Hypothalamus (tissue), 51 donors: ENCODE measurements around the gene BUD13.
"Not testable (repeated sequence)": the region's sequence is repeated elsewhere in the genome, so short reads cannot be mapped to it uniquely, and the experiment has no call there.

Source experiments
- DNase-seq, 51 donors: peaks; one replicate each; lab custom pipeline; 2025; lab: John Stamatoyannopoulos, UW

BUD13 gene

DNA sequence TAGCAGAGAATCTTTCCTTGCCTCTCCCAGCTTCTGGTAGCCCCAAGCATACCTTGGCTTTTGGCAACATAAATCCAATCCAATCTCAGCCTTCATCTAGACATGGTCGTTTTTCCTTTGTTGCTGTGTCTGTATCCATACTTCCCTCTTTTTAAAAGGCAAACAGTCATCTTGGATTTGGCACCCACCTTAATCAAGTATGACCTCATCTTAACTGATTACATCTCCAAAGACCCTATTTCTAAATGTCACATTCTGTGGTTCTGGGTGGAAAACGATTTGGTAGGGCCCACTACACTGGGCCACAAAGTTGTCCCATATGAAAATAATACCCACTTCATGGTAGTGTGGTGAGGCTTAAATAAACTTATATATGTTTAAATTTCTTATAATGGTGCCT is 852 bp downstream of the BUD13 start:
- no peak for DNase-seq

DNA sequence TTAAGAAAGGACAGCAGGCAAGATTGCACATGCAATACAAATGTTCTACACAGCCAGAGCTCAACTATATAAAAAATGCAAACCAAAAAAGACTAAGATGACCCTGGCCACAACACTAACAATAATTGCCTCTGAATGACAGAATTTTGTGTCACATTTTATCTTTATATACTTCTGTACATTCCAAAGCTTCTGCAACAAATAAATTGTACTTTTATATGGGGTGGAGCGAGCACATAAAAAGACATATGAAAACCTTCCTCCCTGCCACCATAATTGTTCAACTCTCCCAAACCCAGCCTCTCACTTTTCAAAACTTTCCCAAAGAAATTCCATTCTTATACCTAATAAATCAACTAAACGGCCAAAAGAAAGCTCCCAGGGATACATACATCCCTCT is 10.7 kb downstream of the BUD13 start:
- no peak for DNase-seq

DNA sequence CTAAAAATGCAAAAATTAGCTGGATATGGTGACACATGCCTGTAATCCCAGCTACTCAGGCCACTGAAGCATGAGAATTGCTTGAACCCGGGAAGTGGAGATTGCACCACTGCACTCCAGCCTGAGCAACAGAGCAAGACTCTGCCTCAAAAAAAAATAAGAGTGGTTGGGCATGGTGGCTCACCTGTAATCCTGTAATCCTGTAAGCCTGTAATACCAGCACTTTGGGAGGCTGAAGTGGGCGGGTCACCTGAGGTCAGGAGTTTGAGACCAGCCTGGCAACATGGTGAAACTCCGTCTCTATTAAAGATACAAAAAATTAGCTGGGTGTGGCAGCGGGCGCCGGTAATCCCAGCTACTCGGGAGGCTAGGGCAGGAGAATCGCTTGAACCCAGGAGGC is 16.7 kb downstream of the BUD13 start:
- not testable (repeated sequence) for DNase-seq

DNA sequence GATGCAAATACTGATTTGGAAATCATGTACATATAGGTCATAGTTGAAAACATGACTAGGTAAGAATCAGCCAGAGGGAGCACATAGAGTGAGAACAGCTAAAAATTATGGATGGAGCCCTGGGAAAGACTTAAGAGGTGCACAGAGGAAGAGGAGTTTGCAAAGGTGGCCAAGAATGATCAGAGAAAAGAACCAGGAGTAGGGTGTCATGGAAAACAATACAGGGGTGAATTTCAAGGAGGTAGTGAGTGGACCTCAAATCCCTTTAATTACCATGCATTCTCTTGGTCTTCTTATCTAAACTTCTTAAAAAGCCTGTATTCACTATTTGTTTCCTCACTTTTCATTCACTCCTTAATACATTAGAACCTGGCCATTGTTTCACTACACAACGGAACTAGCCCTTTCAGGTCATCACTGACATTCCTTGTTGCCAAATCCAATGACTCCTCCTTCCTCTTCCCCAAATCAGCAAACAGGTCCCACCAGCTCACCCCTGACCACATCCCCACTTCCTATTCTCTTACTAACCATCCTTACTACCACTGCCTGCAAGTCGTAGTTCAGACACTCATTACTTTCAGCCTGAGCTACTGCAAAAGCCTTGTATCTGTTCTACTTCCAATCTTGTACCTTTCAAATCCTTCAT is 22.6 kb downstream of the BUD13 start:
- no peak for DNase-seq

DNA sequence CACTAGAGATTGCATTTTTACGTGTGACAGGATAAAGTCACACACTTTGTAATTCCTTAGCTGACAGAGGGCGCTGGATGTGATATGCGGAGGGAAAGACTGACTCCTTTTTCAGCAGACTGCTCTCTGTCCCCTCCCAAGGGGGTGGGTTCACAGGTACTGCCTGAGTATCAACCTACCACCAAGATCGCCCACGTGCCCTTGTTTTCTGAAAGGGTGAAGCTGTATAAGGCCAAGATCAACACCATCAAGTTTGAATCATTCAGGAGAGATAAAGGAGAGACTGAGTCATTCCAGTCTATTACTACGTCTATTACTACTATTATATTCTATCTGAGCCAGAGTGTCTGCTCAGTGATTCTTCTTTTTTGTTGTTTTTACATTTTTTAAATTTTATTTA is 30.7 kb downstream of the BUD13 start:
- DNase-seq = no peak

DNA sequence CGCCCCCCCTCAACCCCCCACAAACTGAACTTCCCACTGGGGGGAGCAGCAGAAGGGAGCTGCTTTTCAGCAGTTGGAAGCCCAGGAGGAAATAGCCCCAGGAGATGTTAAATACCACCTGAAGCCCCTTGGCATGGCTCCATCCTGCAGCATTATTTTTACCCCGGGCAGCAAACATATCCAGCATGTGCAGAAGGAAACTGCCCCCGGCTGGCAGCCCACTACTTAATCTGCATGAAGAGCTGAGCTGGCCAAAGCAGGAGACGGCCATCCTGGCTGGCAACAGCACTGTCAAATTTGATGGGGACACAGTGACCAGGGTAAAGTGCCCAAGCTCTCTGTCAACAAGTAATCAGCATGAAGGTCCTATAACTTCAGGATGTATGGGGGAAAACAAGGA is 32.0 kb downstream of the BUD13 start:
- DNase-seq = no peak

DNA sequence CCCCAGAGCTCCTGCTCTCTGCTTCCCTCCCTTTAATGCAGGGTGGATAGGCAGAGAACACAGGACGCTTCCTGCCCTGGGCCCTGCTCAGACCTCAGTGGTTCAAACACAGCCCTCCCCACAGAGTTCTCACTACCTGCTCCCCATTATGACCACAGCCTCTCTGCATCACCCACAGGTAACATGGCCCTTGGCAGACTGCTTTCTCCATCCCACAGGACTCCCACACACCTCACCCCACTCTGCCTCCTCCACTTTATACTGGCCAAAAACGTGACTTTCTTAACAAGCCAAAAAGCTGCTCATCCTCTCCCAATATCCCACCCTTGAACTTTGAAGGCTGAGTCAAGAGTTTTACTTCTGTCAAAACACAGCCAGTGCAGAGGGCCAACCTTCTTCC is 33.8 kb downstream of the BUD13 start:
- no peak for DNase-seq

DNA sequence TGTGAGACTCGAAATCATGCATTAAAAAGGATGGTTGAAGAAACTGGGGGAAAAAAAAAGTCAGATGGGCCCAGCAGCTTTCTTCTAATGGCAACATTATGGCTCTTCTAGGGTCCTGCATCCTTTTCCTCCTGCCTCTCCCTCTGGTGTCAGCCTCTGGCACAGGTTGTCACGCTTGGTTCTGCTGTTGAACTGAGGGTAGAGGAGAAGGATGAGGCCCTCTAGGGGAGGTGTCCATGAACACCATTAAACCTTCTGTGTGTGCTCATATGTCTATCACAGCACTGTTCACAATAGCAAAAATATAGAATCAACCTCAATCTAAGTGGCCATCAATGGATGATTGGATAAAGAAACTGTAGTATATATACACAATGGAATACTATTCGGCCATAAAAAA is 36.0 kb downstream of the BUD13 start:
- DNase-seq = no peak

DNA sequence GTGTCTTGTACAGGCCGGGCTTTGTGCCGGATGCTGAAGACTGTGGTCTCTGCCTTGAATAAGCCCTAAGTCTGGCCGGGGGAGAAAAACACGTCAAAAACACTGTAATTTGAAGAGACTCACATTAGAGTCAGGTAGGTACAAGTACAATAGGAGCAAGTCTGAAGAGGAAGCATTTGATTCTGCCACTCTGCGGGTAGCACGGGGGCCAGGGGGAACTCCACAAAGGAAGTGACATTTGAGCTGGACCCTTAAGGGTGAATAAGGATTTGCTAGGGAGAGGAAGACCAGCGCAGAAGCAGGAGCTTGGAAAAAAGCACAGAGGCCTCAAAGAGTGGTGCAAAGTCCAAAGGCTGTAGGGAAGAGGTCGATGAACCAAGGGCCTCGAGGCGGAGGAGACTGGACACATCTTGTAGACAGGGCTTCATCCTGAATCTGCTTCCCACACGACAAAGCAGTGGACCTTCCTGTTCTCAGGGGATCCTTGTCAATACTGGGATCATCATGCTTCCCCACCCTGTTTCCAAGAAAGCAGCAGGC is 38.7 kb downstream of the BUD13 start:
- no peak for DNase-seq

DNA sequence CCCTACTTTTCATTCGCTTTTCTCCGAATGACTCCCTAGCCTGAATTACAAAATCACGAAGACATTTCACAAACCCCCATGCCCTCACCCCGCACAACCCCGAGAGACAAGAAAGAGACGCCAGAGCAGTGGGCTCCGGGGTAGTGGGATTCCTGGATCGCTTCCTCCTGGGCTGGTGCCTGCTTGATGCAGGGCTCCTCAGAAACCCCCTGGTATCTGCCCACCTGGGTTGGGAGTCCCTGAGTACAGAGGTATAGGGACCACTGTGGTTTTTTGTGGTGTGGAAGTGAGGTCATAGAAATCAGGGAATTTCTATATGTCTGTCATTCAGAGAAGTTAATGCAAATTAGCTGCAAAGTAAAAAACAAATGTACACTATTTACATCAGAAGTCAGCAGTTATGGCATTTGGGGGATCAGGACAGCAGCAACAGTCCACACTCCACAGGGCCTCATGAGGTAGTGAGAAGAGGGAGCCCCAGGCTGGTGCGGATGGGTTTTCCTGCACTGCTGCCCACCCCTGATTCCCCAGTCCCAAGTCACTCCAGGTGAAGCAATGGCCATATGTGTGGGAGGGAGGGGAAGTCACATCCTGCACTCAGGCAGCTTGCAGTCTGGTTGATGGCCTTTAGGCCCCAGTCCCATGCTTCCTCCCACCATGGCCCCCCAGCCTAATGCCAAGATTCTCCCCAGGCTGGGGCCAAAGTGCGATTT is 39.6 kb downstream of the BUD13 start:
- DNase-seq = no peak

DNA sequence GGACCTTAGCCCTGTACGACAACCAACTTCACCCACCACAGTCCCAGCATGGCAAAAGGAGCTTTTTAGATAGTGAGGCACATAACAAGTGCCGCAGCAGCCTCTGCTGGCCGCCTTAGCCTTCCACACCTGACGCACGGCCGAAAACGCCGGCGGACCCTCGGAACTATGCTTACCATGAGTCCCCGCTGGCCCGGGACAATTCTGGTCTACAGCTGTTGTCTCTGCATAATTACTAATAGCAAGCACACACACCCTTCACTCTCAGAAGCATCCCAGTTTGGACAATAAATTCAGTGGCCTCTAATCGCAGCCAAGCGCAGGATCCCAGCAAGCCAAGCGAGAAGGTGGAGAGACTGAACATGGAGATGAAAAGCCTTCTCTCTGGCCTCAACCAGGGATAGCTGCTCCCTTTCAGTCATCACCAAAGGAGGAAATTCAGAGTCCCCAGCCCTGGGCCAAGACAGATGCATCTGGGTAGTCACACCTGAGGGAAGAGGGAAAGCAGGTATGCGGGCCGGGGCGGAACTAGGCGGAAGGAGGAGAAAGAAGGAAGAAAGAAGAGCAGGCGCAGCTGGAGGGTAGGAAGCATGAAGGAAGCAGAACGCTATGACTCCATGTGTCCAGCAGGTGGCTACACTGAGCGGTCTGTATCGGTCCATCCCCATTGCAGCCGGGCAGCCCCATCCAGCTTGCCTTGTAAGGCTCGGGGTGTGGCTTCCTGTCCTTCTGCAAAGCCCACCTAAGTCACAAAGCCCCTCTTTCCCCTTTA is 40.3 kb downstream of the BUD13 start:
- DNase-seq = peak in 32 of 51 donors; percentile 17 to 65 (median 43)

DNA sequence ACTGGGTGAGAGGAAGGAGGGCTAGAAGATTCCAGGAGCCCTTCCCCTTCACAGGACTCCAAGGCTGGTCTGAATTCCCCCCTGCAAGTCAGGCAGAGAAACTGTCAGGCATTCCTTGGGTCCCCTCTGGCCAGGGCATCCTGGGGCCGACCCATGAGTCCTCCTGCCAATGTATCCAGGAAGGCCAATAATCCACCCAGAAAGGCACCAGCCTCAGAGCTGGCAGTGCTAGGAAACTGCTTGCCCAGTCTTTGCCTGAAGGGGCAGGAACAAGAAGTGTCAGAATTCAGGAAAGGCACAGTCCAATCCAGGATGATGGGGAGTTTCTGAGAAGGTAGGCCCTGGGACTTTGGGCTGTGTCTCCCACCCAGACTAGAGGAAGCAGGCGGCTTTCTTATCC is 41.0 kb downstream of the BUD13 start:
- peak in 20 of 51 donors; percentile 16 to 65 (median 40) for DNase-seq

DNA sequence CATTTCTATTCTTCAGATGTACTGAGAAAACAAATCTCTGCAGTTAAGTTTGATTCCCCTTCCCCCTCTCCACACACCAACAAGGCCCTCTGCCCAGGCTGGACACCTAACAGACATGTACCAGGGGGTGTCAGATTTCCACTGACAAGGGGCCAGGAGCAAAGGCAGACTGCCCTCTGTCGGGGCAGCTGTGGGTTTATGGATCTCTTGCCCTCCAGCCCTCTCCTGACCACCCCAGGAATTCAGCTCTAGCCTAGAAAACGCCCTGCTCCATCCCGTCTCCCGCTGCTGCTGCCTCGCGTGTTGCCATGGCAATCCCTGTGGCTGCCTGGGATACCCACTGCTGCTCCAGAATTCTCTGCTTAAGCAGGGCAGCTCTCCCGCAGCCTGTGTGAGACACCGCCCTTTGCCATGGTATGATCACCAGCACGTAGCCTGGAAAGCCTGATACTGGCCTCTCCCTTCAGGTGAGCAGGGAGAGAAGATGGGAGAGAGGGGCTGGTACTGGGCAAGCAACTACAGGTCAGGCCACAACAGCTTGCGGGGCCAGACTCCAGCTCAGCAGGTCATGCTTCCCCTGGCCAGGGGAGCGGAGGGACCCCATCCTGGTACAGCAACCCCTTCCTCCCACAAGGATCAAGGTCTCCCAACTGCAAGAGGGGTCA is 41.6 kb downstream of the BUD13 start:
- peak in 38 of 51 donors; percentile 23 to 78 (median 57) for DNase-seq

DNA sequence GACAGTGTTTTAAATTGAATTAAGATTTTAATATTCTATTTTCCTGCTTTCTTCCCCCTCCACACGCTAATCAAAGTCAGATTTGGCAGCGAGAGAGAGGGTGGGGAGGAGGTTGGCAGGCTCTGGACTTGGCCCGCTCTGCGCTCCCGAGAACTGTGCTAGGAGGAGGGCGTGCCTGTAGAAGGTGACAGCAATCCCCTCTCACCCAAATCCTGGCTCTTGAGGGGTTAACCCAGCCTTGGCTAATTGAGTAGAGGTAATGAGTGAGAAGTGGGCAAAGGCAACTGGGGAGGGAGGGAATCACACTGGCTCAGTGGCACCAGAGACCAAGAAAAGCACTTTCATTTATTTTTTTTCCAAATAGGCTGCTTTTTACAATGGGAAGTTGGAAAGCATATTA is 42.2 kb downstream of the BUD13 start:
- DNase-seq = peak in 9 of 51 donors; percentile 11 to 51 (median 17)

DNA sequence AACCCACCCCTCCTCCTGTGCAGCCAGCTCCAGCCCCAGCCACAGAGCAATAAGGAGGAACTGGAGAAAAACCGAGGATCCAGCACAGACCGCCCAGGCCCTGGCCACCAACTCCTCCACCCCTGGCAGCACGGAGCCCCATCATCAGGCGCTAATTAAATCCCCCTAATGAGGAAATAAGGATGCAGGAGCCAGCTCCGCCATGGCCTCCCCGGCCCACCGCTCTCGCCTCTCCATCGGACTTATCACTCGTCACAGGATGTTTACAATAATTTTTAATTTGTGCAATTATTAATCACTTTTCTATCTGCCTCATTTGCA is 42.6 kb downstream of the BUD13 start:
- no peak for DNase-seq

DNA sequence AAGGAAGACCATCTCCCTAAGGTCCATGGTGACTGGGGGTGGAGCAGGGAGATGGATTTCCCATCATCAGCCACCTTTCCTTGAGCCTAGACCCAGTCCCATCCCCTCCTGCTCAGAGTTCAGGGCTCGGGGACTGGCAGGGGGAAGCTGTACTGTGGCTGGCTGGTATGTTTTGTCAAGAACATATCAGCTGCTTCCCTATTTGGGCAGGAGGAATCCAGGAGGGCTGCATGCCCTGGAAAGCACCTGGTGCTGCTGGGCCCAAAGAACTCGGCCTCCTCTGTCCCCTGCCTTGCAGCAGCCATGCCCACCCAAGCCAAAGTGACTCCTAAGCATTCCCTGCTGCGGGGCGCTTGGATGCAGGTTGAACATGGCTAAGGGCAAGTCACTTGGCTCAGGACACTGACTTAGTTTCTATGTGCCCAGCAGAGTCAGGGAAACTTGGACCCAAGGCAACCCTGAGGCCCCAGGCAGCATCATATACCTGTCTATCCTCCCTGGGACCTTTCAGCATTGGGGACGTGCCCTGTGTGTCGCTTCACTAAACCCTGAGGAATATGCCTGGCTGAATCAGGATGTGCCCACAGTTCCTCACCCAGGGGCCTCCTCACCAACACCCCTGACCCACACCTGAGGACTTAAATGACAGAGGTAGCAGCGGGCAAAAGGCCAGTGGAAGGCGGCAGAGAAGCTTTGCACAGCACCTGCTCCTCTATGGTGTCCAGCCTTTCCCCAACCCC is 43.1 kb downstream of the BUD13 start:
- no peak for DNase-seq

DNA sequence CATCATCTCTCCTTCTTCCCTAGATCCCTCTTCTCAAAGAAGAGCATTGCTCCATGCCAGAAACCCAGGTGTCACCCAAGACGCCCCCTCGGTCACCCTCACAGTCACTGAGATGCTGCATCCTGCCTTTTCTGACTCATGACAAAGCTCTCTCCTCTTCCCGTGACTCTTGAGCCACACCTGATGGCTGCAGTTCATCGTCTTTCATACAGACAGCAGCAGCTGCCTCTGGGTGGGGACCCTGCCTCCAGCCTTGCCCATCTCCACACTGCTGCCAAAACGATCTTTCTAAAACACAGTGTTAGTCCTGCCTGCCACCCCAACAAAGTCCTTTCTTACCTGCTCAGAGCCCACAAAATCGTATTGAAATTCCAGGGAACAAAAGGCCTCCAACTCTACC is 44.8 kb downstream of the BUD13 start:
- no peak for DNase-seq

DNA sequence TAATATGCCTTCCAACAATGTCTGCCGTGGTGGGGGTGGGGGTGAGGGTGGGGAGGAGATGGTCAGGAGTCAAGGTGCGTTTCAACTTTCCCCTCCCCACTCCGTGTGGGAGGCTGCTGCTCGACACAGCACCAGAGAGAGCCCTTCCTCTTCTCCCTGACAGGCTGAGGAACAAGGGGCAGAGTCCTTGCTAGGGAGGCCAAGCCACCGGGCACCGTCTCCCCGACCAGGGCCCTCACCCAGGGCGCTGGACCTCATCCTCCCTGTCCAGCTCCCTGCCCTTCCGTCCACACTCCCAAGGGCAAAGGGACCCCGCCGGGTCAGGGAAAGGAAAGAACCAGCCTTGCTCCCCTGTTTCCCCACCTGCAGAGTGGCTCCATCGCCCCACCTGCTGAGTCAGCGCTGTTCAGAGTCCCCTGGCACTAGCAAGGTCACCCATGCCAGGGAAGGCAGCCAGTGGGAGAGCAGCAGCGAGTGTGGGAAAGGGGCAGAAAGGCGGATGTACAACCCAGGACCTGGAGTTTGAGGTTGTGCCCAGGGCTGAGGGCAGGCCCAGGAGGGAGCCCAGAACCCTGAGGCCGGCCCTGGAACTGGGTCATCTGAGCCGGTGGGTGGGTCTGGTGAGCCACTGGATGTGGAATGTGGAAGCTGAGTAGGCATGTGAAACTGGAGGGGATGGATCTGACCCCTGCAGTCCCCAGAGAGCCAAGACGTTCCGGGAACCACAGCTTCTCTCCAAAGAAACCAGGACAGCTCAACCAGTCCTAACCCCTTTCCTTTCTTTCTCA is 47.2 kb downstream of the BUD13 start:
- DNase-seq = peak in 33 of 51 donors; percentile 10 to 78 (median 46)

DNA sequence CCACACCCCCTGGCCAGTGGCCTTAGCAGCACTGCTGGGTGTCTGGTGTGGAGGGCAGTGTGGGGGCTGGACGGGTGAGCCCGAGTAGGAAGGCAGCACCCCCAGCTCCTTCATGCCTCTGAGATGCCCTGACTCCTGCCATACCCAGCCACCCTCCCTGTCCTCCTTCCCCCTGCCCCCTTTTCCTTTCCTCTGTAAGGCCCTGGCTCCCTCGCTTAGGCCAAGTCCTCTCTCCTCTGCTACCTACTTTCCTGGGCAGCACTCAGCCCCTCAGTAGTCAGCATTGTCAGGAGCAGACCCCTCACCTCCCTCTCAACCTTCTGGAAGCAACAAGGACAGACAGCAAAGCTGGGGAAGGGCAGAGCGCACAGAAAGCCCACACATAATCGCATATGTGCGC is 48.0 kb downstream of the BUD13 start:
- no peak for DNase-seq

DNA sequence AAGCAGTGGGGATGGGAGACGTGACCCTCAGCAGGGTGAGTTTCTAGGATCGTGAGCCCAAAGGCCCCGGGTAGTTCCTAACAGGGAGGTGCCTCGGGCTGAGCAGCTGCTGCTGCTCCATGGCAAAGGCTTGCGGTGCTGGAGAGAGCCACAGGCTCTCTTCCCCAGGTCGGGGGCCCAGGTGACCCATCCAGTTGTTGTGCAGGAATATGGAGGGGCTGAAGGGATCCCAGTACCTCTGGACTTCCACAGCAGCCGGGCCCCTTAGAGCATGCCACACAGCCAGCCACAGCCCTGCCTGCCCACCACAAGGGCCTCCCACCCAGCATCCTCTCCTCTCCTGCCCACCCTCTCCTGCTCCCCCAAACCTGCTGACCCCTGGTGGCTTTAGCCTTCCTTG is 49.3 kb downstream of the BUD13 start:
- DNase-seq = no peak
